HG03097 (cell line): ENCODE results near the gene PKNOX2.

ENCODE experiments used
- ATAC-seq: cut with Tn5 transposase; IDR thresholded peaks from one replicate; pipeline ENCODE4 v1.9.1; 2021; ENCODE audit not compliant: unreplicated experiment, low FRiP score

PKNOX2 gene

GRCh38 chr11:125257751-125258150 lies 93.2 kb downstream of the PKNOX2 start:
- no peak for ATAC-seq

DNA sequence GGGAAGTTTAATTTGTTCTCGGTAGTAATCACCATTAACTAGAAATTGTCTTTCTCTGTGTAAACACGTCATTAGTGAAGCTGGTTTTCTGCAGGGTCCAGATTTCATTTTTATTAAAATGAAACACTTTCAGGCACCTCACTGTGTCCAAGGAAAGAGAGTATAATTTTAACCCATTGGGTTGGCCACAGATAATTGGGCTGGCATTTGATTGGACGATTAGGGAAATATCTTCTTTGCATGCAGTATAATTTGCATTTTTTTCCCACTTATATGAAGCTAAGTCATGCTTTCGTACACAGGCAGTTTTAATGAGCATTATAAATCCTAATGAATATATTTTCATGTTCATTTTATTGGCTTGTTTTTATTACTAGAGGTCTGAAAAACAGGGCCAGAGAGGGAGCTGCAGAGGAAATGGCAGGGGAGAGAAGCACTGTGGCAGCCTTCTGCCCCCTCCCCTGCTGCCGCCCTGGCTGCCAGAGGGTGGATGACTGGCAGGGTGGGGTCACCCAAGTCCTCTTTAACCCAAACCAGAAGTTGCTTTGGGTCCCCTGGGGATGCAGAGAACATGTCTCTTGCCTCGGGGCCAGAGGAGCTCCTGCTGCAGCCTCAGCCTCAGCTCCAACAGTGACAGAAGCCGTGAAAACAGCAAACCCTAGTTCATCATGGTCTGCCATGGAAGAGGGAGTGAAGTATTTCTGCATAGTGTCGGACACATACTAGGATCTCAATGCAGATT lies 93.9 kb downstream of the PKNOX2 start:
- no peak for ATAC-seq

- ATAC-seq: no peak
Observed at GRCh38 chr11:125261588-125261987, 97.0 kb downstream of the PKNOX2 start.

DNA sequence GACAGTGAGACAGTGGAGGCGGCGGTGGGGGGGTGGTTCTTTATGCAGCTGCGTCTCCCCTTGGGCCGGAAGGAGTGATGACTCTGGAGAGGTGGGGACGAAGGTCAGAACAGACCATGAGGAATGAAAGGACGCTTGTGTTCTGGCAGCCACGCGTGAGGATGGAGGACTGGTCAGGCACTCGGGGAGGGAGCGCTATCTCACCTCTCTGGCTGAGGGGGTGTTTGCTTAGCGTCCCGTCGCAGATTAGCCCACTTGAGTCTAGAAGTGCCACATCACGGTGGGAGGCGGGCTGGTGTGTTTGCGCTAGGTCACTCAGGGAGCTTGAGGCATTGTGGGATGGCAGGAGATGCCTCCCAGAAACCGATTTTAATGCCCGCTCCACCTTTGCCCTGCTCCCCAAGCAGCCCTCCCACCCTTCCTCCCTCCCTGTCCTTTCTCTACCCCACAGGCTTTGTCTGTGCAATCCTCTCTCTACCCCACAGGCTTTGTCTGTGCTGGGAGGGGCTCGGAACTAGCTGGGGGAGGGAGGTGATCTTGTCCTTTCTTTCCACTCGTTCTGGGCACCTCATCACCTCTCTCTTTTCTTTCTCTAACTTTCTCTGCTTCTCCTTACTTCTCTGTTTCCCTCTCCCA lies 97.8 kb downstream of the PKNOX2 start:
- no peak for ATAC-seq

- ATAC-seq: no peak
Observed at GRCh38 chr11:125262830-125263218, 98.3 kb downstream of the PKNOX2 start.

DNA sequence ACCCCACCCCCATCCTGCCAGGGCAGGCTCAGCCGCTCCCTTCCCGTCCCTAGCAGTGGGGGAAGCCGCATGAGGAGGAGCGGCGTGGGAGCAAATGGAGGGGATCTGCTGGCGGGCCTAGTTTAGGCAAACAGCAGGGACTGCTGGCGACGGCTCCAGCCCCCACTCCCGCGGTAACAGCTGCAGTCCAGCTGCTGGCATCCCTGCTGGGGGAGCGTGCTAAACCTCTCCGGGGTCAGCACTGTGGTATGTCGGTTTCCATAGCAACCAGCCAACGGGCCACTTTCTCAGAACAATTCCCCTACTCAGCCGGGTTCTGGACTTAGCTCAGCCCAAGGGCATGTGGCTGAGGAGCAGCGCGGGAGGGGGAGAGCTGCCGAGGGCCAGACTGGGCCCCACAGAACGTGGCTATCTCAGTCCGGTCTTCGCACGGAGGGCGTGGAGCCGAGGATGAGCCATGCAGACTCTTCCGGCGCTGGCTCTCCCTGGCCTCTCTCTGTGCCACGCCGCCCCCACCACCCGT lies 98.8 kb downstream of the PKNOX2 start:
- no peak for ATAC-seq

GRCh38 chr11:125264100-125265022 lies 99.8 kb downstream of the PKNOX2 start:
- no peak for ATAC-seq

DNA sequence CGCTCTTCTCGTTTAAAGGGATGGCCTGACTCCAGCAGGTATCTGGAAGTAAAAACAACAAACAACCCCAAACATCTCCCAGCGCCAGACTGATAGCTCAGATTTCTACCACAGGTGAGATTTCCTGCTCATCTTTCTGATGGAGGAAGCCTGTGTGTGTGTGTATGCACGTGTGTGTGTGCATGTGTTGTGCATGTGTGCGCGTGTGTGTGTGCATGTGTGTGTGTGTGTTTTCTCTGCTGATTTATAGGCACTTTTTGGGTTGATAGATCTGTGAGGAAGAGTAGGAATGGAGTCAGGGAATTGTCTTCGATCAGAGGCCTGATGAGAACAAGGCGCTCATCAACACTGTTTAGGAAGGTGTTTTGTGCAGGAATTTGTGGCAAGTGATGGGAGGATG lies 103.0 kb downstream of the PKNOX2 start:
- no peak for ATAC-seq

DNA sequence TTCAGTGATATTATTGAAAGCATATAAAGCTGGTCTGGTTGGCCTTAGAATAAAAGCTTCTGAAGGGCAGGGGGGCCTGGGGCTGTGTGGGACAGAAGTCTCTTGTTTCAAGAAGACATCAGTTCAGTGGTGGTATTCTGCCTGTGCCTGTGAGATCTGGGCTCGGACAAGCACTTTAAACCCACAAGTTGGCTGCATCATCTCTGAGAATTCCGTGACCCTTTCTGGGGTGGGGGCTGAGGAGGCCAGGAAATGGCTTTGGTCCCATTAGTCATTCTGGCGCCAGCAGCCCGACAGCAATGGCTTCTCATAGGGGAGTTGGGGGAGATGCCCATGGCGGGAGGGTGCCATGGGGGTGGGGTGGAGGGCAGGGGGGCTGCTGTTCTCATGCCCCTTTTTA lies 104.1 kb downstream of the PKNOX2 start:
- no peak for ATAC-seq

GRCh38 chr11:125270106-125270505 lies 105.6 kb downstream of the PKNOX2 start:
- no peak for ATAC-seq

- ATAC-seq: no peak
Observed at GRCh38 chr11:125270711-125271110, 106.2 kb downstream of the PKNOX2 start.

DNA sequence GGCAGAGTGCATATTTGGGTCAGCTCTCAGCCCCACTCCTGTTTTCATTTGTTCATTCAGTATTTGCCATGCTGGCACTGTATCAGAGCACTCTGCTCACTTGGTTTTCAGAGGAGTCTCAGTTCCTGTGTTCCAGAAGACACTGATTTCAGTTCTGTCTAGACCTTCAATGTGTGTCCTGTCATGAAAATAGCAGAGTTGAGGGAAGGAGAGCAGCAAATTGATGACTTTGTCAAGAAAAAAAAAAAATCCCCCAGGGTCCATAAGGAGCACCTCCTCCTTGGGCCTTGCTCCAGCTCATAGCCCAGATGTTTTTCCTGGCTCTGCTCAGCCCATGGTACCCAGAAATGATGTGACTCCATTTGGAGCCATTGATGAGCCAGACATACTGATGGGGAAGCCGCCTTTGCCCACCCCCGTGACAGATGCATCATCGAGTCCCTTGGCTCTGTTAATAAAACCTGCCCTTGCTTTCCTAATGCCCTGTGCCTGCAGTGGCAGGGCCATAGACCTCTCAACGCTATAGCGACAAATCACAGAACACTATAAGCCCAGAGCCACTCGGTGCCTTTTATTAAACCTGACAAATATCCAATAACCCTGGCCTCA lies 107.0 kb downstream of the PKNOX2 start:
- ATAC-seq: no peak

DNA sequence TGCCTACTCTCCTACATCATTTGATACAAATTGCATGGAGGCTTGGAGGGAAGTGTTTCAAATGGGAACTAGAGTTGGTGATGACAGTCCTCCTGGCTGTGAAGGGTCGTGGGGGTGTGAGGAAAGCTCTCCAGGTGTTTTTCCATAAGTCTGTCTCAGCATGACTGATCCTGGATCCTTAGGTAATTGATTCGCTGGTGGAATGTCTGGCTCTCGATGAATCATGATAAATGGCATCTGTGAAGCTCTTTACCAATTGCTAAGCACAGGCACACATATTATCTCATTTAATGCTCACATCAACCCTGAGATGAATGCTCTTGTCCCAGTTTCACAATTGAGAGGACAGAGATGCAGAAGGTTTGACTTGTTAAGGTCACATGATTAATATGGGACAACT lies 107.5 kb downstream of the PKNOX2 start:
- ATAC-seq: no peak

GRCh38 chr11:125272821-125273220 lies 108.3 kb downstream of the PKNOX2 start:
- no peak for ATAC-seq

GRCh38 chr11:125273519-125274000 lies 109.0 kb downstream of the PKNOX2 start:
- no peak for ATAC-seq

DNA sequence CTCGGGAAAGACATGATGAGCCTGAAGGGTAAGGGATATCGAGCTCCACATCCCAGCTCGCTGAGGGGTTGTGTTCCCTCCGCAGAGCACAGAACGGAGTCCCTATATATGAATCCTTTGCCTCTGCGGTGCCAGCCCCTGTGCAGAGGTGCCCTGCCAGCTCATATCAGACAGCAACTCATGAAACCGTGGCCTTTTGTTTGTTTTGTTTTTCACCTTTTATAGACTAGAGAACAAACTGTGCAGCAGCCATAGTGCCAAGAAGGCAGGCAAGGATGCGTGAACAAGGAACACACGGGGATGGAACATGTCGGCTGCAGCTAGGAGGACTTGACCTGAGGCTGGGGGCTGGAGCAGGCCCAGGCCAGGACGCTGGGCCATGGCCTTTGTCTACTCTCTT lies 109.8 kb downstream of the PKNOX2 start:
- ATAC-seq: no peak

DNA sequence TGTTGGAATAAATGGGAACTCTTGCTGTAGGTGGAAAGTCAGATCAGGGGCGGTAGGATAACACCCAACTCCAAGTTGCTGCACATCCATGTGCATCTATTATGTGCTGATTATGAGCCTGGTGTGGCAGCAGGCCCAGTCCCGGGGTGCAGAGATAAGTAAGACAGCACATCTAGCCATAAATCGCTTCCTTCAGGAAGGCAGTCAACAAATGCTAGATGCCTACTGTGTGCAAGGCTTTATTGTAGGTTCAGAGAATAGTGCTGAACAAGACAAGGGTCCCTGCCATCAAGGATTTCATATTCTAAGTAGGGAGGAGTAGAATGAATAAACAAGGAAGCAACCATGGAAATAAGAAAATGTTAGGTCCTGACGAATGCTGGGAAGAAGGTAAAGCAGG lies 110.2 kb downstream of the PKNOX2 start:
- no peak for ATAC-seq

- ATAC-seq: no peak
Observed at GRCh38 chr11:125275905-125276618, 111.5 kb downstream of the PKNOX2 start.

DNA sequence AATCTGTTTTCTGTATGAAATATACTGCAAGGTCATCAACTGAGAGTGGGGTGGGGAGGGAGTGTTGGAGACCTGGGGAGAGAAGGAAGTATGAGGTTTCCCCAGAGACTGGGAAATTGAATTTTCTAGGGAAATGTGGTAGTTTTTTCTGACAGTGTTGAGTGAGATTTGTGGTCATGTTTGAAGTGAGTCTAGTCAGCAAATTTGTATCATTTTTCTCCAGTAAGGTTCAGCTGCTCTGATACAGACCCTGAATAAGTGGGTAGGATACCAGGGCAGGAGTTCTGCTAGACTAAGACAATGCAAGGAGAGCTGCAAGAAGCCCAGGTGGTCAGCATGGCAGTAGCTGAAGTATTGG lies 112.0 kb downstream of the PKNOX2 start:
- ATAC-seq: no peak
